GM12865 (cell line): ENCODE measurements around the gene AP5S1.

ENCODE experiments used
- DNase-seq: peaks from one replicate; pipeline ENCODE4 v3.0.0; 2010; ENCODE audit warnings: low read depth
- H3K4me3 ChIP-seq: 2 replicates; pipeline ENCODE4 v1.5.1; 2011; ENCODE audit warnings: mild to moderate bottlenecking, low read depth, low read length, control low read depth
- TF ChIP-seq, protein P1 (sequence below): IDR thresholded peaks from 2 replicates; pipeline ENCODE4 v1.5.1; 2011; ENCODE audit warnings: low read length, control low read depth, low read depth, inconsistent platforms; ENCODE audit not compliant: insufficient read depth; ENCODE audit errors: missing control alignments

AP5S1 gene

DNA sequence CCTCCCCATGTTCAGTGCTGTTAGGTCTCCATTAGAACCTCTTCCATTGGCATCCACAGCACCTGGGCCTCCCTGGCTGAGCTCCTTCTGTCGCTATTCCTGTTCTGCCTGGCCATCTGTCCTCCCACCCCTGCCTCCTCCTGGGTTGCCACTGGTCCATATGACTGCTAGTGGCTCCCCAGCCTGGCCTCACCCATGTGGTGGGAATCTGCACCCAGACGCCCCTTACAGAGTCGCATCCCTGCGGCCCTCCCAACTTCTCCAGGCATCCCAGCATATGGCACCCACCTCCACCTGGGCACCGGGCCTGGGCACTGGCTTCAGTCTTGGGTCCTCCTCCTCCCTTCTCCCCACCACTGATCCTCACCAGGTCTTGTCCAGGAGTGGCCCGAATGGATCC lies 16.5 kb upstream of the AP5S1 start:
- DNase-seq, result no peak
- no peak overlapping the region for H3K4me3 ChIP-seq
- TF ChIP-seq, protein P1, sequence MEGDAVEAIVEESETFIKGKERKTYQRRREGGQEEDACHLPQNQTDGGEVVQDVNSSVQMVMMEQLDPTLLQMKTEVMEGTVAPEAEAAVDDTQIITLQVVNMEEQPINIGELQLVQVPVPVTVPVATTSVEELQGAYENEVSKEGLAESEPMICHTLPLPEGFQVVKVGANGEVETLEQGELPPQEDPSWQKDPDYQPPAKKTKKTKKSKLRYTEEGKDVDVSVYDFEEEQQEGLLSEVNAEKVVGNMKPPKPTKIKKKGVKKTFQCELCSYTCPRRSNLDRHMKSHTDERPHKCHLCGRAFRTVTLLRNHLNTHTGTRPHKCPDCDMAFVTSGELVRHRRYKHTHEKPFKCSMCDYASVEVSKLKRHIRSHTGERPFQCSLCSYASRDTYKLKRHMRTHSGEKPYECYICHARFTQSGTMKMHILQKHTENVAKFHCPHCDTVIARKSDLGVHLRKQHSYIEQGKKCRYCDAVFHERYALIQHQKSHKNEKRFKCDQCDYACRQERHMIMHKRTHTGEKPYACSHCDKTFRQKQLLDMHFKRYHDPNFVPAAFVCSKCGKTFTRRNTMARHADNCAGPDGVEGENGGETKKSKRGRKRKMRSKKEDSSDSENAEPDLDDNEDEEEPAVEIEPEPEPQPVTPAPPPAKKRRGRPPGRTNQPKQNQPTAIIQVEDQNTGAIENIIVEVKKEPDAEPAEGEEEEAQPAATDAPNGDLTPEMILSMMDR, result no peak

DNA sequence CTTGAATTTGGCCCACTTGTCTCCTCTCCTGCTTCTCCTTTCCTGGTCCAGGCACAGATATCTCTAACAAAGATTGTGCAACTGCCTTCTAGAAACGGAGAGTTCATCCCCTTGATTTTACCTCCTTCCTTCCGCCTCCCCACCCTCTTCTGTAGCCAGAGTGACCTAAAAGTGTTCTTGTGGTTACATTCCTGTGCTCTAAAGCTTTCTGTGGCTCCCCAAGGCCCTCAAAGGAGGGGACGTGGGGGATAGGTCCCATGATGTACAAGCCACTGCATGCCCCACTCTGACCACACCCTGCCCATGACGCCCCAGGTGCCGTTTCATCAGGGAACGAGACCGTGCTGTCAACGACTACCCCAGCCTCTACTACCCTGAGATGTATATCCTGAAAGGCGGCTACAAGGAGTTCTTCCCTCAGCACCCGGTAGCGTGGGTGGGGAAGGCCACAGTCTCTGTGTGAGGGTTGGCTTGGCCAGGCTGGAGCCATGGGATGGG lies 16.0 kb upstream of the AP5S1 start:
- DNase-seq, result no peak
- TF ChIP-seq, protein P1, result no peak
- no peak overlapping the region for H3K4me3 ChIP-seq

GRCh38 chr20:3804781-3805180 lies 15.6 kb upstream of the AP5S1 start:
- no peak overlapping the region for H3K4me3 ChIP-seq
- DNase-seq, result no peak
- TF ChIP-seq, protein P1, result no peak

DNA sequence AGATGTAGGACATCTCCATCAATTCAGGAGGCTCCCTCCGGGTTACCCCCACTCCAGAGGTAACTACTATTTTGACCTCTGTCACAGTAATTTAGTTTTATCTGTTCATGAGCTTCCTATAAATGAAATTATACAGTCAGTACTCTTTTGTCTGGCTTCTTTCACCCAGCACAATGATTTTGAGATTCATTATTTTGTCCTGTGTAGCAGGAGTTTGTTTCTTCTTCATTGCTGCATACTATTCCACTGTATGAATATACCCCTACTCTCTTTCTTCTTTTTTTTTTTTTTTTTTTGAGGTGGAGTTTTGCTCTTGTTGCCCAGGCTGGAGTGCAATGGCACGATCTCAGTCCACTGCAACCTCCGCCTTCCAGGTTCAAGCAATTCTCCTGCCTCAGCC lies 11.8 kb upstream of the AP5S1 start:
- TF ChIP-seq, protein P1, result no peak
- no peak for DNase-seq
- H3K4me3 ChIP-seq, result no peak overlapping the region

- H3K4me3 ChIP-seq, result no peak overlapping the region
- DNase-seq, result no peak
- TF ChIP-seq, protein P1, result no peak
These were observed 8.7 kb upstream of the AP5S1 start for GRCh38 chr20:3811467-3812258.

DNA sequence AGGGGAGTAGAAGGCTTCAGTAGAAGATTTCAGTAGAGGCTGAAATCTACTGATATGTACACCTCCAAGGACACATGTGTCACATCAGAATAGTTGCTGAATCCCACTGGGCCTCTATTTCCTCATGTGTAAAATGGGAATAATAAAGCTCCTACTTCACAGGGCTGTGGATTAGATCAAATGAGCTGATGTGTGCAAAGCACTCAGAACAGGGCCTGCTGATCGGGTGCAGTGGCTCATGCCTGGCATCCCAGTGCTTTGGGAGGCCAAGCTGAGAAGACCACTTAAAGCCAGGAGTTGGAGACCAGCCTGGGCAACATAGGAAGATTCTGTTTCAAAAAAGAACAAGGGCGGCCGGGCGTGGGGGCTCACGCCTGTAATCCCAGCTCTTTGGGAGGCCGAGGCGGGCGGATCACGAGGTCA lies 8.1 kb upstream of the AP5S1 start:
- H3K4me3 ChIP-seq, result no peak overlapping the region
- TF ChIP-seq, protein P1, result no peak
- no peak for DNase-seq
